ENCODE data around the gene SEC22C.

Gene SEC22C

GRCh38 chr3:42591811-42592210 lies 10.0 kb upstream of the SEC22C start:
- no peak for TF ChIP-seq CTCF (IDR thresholded peaks at IDR 0.05; ENCODE audit: poor library complexity, severe bottlenecking)
- Histone ChIP-seq H3K36me3 (ENCODE audit: low read depth) (peaks cover 37% of the 10 kb centered on the region), H3K4me1 (ENCODE audit: insufficient read depth, poor library complexity, severe bottlenecking) (peaks cover 9% of the 10 kb centered on the region), H3K27ac (ENCODE audit: poor library complexity, severe bottlenecking) (peak overlapping the region; percentile 25), H3K9me3 (ENCODE audit: severe bottlenecking) (no peaks in the 10 kb centered on the region), H3K27me3 (ENCODE audit: insufficient read depth, poor library complexity, severe bottlenecking) (no peaks in the 10 kb centered on the region), H3K4me3 (ENCODE audit: severe bottlenecking) (peak overlapping the region; percentile 36)
- no peak for ATAC-seq (ENCODE audit: low read depth)
- no peak for DNase-seq (ENCODE audit: low spot score)

GRCh38 chr3:42590989-42591756 lies 9.4 kb upstream of the SEC22C start:
- H3K36me3 ChIP-seq (ENCODE audit: low read depth), result peaks cover 37% of the 10 kb centered on the region
- H3K4me1 ChIP-seq (ENCODE audit: insufficient read depth, poor library complexity, severe bottlenecking), result peaks cover 9% of the 10 kb centered on the region
- no peak for DNase-seq (ENCODE audit: low spot score)
- H3K4me3 ChIP-seq (ENCODE audit: severe bottlenecking), result peak overlapping the region; percentile 36
- H3K9me3 ChIP-seq (ENCODE audit: severe bottlenecking), result no peaks in the 10 kb centered on the region
- H3K27ac ChIP-seq (ENCODE audit: poor library complexity, severe bottlenecking), result peak overlapping the region; percentile 25
- H3K27me3 ChIP-seq (ENCODE audit: insufficient read depth, poor library complexity, severe bottlenecking), result no peaks in the 10 kb centered on the region
- TF ChIP-seq CTCF (IDR thresholded peaks at IDR 0.05; ENCODE audit: poor library complexity, severe bottlenecking), result no peak
- no peak for ATAC-seq (ENCODE audit: low read depth)

- Histone ChIP-seq H3K4me1 (ENCODE audit: insufficient read depth, poor library complexity, severe bottlenecking) (peaks cover 9% of the 10 kb centered on the region), H3K27me3 (ENCODE audit: insufficient read depth, poor library complexity, severe bottlenecking) (no peaks in the 10 kb centered on the region), H3K9me3 (ENCODE audit: severe bottlenecking) (no peaks in the 10 kb centered on the region), H3K36me3 (ENCODE audit: low read depth) (peaks cover 27% of the 10 kb centered on the region), H3K27ac (ENCODE audit: poor library complexity, severe bottlenecking) (peak overlapping the region; percentile 25), H3K4me3 (ENCODE audit: severe bottlenecking) (peak overlapping the region; percentile 36)
- no peak for TF ChIP-seq CTCF (IDR thresholded peaks at IDR 0.05; ENCODE audit: poor library complexity, severe bottlenecking)
- DNase-seq (ENCODE audit: low spot score), result no peak
- ATAC-seq (ENCODE audit: low read depth), result no peak
Measured at GRCh38 chr3:42589382-42590109, 7.8 kb upstream of the SEC22C start.

GRCh38 chr3:42588625-42589024 lies 6.9 kb upstream of the SEC22C start:
- Histone ChIP-seq H3K4me3 (ENCODE audit: severe bottlenecking) (no peak overlapping the region), H3K9me3 (ENCODE audit: severe bottlenecking) (no peaks in the 10 kb centered on the region), H3K36me3 (ENCODE audit: low read depth) (peaks cover 19% of the 10 kb centered on the region), H3K27ac (ENCODE audit: poor library complexity, severe bottlenecking) (no peak overlapping the region), H3K4me1 (ENCODE audit: insufficient read depth, poor library complexity, severe bottlenecking) (peaks cover 9% of the 10 kb centered on the region), H3K27me3 (ENCODE audit: insufficient read depth, poor library complexity, severe bottlenecking) (no peaks in the 10 kb centered on the region)
- ATAC-seq (ENCODE audit: low read depth) (no peak), DNase-seq (ENCODE audit: low spot score) (no peak)
- no peak for TF ChIP-seq CTCF (IDR thresholded peaks at IDR 0.05; ENCODE audit: poor library complexity, severe bottlenecking)

Measured in RWPE2 (cell line).